Measurements from ENCODE around the gene EOLA1.

EOLA1 gene

GRCh38 chrX:149540621-149541520 lies at the start of gene EOLA1:
Gene EOLA1, plus strand, starts transcription at chrX:149541012. Its CDS starts 4,619 bp downstream, at chrX:149545631.
- in situ Hi-C loops (cut with HindIII; ENCODE audit: low sequenced_read_pairs), result no loop called here
- DNase-seq (ENCODE audit: low read depth), result peak; percentile 84
- no peak for TF ChIP-seq CTCF (IDR thresholded peaks at IDR 0.05; ENCODE audit: low read depth, low read length, missing control alignments)
- peak within 1 kb of the TSS; percentile 68 for H3K4me3 ChIP-seq (ENCODE audit: low read depth, low read length)

DNA sequence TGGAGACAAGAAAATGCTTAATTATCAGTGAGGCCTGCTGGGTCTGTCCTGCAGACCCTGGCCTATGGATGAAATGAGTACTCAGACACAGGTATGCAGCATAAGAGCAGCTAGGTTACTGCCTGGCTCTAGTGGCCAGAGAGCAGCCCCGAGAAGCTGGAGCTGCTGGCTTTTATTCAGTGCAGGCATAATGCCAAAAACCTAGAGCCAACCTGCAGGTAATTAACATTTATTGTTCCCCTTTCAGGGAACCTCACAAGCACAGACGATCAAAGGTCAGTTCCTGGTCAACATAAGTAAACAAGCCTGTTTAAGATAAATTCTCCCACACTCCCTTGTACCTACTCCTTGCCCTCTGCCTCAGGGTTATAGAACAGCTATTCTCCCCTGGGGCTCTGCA lies 49.0 kb upstream of the EOLA1 start:
- no peak for DNase-seq (ENCODE audit: low read depth)
- in situ Hi-C loops (cut with HindIII; ENCODE audit: low sequenced_read_pairs), result no loop called here
- TF ChIP-seq CTCF (IDR thresholded peaks at IDR 0.05; ENCODE audit: low read depth, low read length, missing control alignments), result no peak
- H3K4me3 ChIP-seq (ENCODE audit: low read depth, low read length), result no peak overlapping the region

GRCh38 chrX:149493567-149494562 lies 46.9 kb upstream of the EOLA1 start:
- TF ChIP-seq CTCF (IDR thresholded peaks at IDR 0.05; ENCODE audit: low read depth, low read length, missing control alignments), result no peak
- no peak for DNase-seq (ENCODE audit: low read depth)
- in situ Hi-C loops (cut with HindIII; ENCODE audit: low sequenced_read_pairs), result no loop called here
- H3K4me3 ChIP-seq (ENCODE audit: low read depth, low read length), result no peak overlapping the region

GRCh38 chrX:149494844-149495565 lies 45.8 kb upstream of the EOLA1 start:
- TF ChIP-seq CTCF (IDR thresholded peaks at IDR 0.05; ENCODE audit: low read depth, low read length, missing control alignments), result no peak
- DNase-seq (ENCODE audit: low read depth), result no peak
- in situ Hi-C loops (cut with HindIII; ENCODE audit: low sequenced_read_pairs), result no loop called here
- no peak overlapping the region for H3K4me3 ChIP-seq (ENCODE audit: low read depth, low read length)

- H3K4me3 ChIP-seq (ENCODE audit: low read depth, low read length), result no peak overlapping the region
- no peak for TF ChIP-seq CTCF (IDR thresholded peaks at IDR 0.05; ENCODE audit: low read depth, low read length, missing control alignments)
- DNase-seq (ENCODE audit: low read depth), result peak; percentile 54
- in situ Hi-C loops (cut with HindIII; ENCODE audit: low sequenced_read_pairs), result no loop called here
These were observed 45.2 kb upstream of the EOLA1 start for GRCh38 chrX:149495573-149496071.
